Lower lobe of right lung (tissue), 2 donors: ENCODE measurements around the gene DPPA2. TPM values are rescaled to one million over a fixed set of nuclear protein-coding genes. Genes with fewer than 3 reads are reported as not detected.
A peak's percentile ranks its signal among the peaks of the same experiment; 100 is the strongest.

Experiments
- ATAC-seq, 2 donors: fragments of 200-7000 bp; cut with Tn5 transposase; one replicate each; pipeline ENCODE4 v1.9.1; 2020 to 2022; ENCODE audit warnings: mild to moderate bottlenecking in 2 of 2, moderate library complexity in 2 of 2
- DNase-seq: peaks from one replicate; pipeline ENCODE4 v3.0.0-alpha.2; 2020
- H3K27ac ChIP-seq: fragments of 200-600 bp; one replicate; pipeline ENCODE4 v1.8.0; 2022
- H3K27me3 ChIP-seq: fragments of 200-600 bp; one replicate; pipeline ENCODE4 v1.8.0; 2022; ENCODE audit warnings: low read depth
- H3K36me3 ChIP-seq: fragments of 200-600 bp; one replicate; pipeline ENCODE4 v1.8.0; 2022; ENCODE audit warnings: mild to moderate bottlenecking
- H3K4me1 ChIP-seq: fragments of 200-600 bp; one replicate; pipeline ENCODE4 v1.8.0; 2022
- H3K4me3 ChIP-seq: fragments of 200-600 bp; one replicate; pipeline ENCODE4 v1.8.0; 2022; ENCODE audit warnings: mild to moderate bottlenecking
- H3K9me3 ChIP-seq: fragments of 200-600 bp; one replicate; pipeline ENCODE4 v1.8.0; 2022
- intact Hi-C: fragments of 100-400 bp; cut with DNase I; formaldehyde crosslinking; loops from one replicate; pipeline ENCODE4 v1.11.0; 2022
- total RNA-seq: library from RNA; stranded (reverse); fragmentation: NEBNext Ultra II Directional; extraction: Animal tissue kit (Norgen Biotek cat#: 25700); gene quantifications from one replicate; pipeline ENCODE4 v1.2.1, GENCODE V29; 2021
- TF ChIP-seq, protein P1 (sequence below): fragments of 200-600 bp; IDR thresholded peaks from one replicate; pipeline ENCODE4 v1.8.0; 2022; ENCODE audit warnings: antibody characterized with exemption, mild to moderate bottlenecking
- donor health status: DM: no; HTN: yes; CAD: no; lungs with severe emphysema.

The DPPA2 gene
- total RNA-seq, 1 donor from 2014 or later = not detected

GRCh38 chr3:109339714-109340648 lies 23.7 kb upstream of the DPPA2 start:
- no peak for DNase-seq
- intact Hi-C loops = no loop called here

DNA sequence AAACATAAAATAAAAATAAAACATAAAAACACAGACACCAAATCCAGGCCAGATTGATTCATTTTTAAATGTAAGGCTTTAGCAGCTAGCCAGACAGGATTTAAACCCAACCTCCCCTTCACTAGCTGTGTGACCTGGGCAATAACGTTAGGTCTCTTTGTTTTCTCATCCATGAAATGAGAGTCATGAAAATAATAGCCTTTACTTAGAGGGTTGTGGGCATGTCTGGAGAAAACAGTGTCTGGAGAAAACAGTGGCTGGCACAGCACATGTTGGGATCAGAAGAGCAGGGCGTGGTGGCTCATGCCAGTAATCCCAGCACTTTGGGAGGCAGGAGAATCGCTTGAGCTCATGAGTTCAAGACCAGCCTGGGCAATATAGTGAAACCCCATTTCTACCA lies 22.9 kb upstream of the DPPA2 start:
- H3K9me3 ChIP-seq = no peaks in the 10 kb centered on the region
- ATAC-seq = no peak
- no peak overlapping the region for H3K4me3 ChIP-seq
- no peak overlapping the region for H3K27ac ChIP-seq
- H3K36me3 ChIP-seq = no peaks in the 10 kb centered on the region
- TF ChIP-seq, protein P1, sequence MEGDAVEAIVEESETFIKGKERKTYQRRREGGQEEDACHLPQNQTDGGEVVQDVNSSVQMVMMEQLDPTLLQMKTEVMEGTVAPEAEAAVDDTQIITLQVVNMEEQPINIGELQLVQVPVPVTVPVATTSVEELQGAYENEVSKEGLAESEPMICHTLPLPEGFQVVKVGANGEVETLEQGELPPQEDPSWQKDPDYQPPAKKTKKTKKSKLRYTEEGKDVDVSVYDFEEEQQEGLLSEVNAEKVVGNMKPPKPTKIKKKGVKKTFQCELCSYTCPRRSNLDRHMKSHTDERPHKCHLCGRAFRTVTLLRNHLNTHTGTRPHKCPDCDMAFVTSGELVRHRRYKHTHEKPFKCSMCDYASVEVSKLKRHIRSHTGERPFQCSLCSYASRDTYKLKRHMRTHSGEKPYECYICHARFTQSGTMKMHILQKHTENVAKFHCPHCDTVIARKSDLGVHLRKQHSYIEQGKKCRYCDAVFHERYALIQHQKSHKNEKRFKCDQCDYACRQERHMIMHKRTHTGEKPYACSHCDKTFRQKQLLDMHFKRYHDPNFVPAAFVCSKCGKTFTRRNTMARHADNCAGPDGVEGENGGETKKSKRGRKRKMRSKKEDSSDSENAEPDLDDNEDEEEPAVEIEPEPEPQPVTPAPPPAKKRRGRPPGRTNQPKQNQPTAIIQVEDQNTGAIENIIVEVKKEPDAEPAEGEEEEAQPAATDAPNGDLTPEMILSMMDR = no peak
- intact Hi-C loops = no loop called here
- no peaks in the 10 kb centered on the region for H3K4me1 ChIP-seq
- DNase-seq = no peak
- H3K27me3 ChIP-seq = peaks cover 19% of the 10 kb centered on the region

More at GRCh38 chr3:109339714-109340648, 23.7 kb upstream of the DPPA2 start:
- TF ChIP-seq, protein P1 = no peak
- Histone ChIP-seq H3K27me3 (peaks cover 19% of the 10 kb centered on the region), H3K36me3 (no peaks in the 10 kb centered on the region), H3K4me3 (no peak overlapping the region), H3K9me3 (no peaks in the 10 kb centered on the region), H3K27ac (no peak overlapping the region), H3K4me1 (no peaks in the 10 kb centered on the region)
- no peak for ATAC-seq

DNA sequence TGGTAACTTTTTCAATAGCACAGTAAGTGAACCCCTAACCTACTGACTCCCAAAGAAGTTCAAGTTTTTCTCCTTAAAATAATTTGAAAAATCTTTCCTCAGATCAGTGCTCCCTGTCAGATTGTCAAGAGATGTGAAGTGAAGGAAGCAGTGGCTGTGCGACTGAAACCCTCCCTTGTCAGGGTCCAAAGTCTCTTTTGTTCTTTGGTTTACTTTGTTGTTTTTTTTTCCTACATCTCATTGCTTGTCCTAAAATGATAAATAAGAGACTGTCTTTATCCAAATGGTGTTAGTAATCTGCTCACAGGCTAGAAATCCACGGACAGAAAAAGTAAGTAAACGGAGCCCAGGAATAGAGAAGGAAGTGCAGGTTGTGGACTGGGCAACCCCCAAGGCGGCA lies 22.0 kb upstream of the DPPA2 start:
- no peak overlapping the region for H3K4me3 ChIP-seq
- intact Hi-C loops = no loop called here
- ATAC-seq = no peak

DNA sequence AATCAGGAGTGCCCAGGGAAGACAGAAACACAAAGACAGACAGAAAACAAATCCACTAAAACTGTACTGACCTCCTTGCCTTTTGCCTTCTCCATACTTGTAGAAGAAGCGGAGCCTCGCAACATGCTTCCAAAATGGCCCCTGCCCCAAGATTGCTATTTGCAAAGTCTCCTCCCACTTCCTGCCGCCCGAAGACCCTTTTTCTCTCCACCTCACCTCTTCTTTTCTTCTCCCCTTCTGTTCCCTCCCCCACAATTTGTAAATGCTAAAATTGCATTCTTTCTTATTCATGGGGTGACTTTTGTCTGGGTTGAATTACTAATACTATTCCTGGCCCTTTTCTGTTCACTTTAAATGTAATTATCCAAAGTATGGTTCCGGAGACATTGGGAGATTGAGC lies 21.1 kb upstream of the DPPA2 start, which contains the start of gene DPPA4:
TSS of gene DPPA4 (minus strand) at position 154 of the 400 bp plus-strand sequence. CDS start at position 125, 29 bp downstream.
- H3K27me3 ChIP-seq = peaks cover 19% of the 10 kb centered on the region
- H3K4me1 ChIP-seq = no peaks in the 10 kb centered on the region
- DNase-seq = no peak
- ATAC-seq = no peak
- peak within 1 kb of the TSS; percentile 34 for H3K4me3 ChIP-seq
- H3K36me3 ChIP-seq = no peaks in the 10 kb centered on the region
- H3K9me3 ChIP-seq = no peaks in the 10 kb centered on the region
- TF ChIP-seq, protein P1 = no peak
- no peak within 1 kb of the TSS for H3K27ac ChIP-seq
- intact Hi-C loops = no loop called here

More for the DNA sequence above, 22.0 kb upstream of the DPPA2 start:
- Histone ChIP-seq H3K36me3 (no peaks in the 10 kb centered on the region), H3K4me1 (no peaks in the 10 kb centered on the region), H3K9me3 (no peaks in the 10 kb centered on the region), H3K27ac (no peak overlapping the region), H3K27me3 (peaks cover 19% of the 10 kb centered on the region)
- TF ChIP-seq, protein P1 = no peak
- no peak for DNase-seq

DNA sequence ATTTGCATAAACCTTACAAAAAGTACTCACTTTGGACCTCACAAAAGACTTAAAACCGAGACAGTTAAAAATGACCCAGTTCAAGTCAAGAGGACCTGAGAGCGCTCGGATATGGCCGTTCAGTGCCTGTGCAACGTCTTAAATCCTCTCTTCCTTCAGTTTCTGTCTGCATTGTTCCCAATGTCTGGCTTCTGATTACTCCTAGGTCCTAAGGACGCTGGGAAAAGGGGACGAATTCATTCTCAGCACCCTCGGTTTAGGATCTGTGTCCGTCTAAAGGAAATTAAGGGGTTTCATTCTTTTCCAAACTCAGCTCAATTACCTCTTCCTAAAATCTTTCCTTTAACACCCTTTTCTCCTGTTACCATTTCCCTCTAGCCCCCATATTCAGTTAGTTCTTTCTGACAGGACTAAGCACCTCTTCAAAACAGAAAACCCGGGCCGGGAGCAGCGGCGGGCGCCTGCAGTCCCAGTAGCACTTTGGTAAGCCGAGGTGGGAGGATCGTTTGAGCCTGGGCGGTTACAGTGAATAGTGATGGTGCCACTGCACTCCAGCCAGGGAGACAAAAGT lies 20.1 kb upstream of the DPPA2 start:
- TF ChIP-seq, protein P1 = no peak
- no peaks in the 10 kb centered on the region for H3K4me1 ChIP-seq
- H3K4me3 ChIP-seq = peak overlapping the region; percentile 34
- no peak overlapping the region for H3K27ac ChIP-seq
- no peaks in the 10 kb centered on the region for H3K9me3 ChIP-seq
- intact Hi-C loops = no loop called here
- no peaks in the 10 kb centered on the region for H3K36me3 ChIP-seq
- ATAC-seq = peak; percentile 38 to 80
- H3K27me3 ChIP-seq = peaks cover 19% of the 10 kb centered on the region
- DNase-seq = no peak
